Measurements from ENCODE around the gene GAS2L1.

GAS2L1 gene

GRCh38 chr22:29306175-29306834 is at the start of gene GAS2L1:
Gene GAS2L1, plus strand, starts transcription at chr22:29306650. Its CDS starts 1,456 bp downstream, at chr22:29308106.
- DNase-seq (ENCODE audit: low read depth in 2 of 3, low spot score in 1 of 3), result peak; percentile 28 to 56 (median 34)

- DNase-seq (ENCODE audit: low read depth in 2 of 3, low spot score in 1 of 3), result no peak
These were observed 48.7 kb upstream of the GAS2L1 start for GRCh38 chr22:29257751-29258181.

GRCh38 chr22:29258407-29259252 is 47.8 kb upstream of the GAS2L1 start:
- no peak for DNase-seq (ENCODE audit: low read depth in 2 of 3, low spot score in 1 of 3)

DNA sequence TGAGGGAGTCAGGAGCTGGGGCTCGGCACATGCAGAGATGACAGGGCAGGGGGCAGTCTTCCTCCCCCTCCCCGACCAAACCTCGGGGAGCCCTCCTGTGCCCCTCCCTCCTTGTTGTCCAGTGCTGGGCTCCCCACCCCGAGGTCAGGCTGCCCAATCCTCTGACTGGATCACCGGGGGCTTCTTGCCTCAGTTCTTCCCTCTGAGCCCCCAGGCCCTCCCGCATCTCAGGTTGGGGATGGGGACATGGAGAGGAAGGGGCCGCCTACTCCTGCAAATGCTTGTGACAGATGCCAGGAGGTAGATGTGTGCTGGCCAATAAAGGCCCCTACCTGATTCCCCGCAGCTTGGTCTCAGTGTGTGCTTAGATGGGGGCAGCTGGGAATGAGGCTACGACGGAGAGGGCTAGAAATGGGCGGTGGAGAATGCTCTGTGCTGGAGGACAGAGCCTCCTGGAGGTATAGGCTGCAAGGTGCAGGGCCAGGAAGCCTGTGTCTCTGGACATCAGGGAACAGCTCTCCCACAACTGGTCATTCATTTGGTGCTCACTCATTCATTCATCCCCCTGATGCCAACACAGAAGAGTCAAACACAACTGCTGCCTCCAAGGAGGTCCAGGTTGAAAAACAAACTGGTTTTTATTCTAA is 47.1 kb upstream of the GAS2L1 start:
- no peak for DNase-seq (ENCODE audit: low read depth in 2 of 3, low spot score in 1 of 3)

- DNase-seq (ENCODE audit: low read depth in 2 of 3, low spot score in 1 of 3), result no peak
These were observed 46.4 kb upstream of the GAS2L1 start for GRCh38 chr22:29260031-29260560.

GRCh38 chr22:29260601-29261315 is 45.7 kb upstream of the GAS2L1 start:
- DNase-seq (ENCODE audit: low read depth in 2 of 3, low spot score in 1 of 3), result no peak

DNA sequence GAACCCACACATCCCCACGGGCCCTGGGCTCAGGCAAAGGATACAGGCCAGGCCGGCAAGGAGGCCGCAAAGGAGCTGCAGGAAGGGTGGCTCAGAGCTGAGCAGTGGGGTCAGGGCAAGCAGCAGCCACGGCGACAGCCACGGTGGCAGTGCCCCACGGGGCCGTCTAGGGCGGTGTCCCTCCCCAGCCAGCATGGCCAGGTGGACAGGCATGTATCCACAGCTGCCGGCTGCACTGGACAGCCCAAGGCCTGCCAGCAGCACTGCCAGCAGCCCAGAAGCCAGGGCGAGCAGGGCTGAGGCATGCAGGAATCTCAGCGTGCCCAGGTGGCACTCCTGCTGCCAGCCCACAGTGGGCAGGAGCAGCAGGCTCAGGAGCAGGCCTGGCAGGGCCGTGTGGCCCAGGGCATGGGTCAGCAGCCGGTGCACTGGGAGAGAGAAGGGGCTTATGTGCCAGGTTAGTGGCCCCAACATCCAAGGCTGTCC is 42.6 kb upstream of the GAS2L1 start:
- no peak for DNase-seq (ENCODE audit: low read depth in 2 of 3, low spot score in 1 of 3)

DNA sequence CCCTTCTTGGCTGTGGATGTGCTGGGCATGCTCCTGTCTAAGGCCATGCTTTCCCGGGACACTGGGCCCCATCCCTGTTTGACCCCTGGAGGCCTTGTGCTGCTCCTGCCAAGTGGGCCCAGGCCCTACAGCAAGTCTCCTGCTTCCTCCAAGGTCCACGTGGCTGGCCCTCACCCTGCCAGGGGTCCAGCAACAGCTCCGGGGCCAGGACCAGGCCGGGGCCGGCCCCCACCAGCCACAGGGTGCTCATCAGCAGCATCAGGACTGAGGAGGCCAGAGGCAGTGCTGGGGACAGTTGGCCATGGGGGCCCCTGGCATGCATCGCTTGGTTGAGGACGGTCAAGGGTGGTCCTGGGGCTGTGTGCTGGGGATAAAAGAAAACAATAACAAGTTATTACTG is 41.1 kb upstream of the GAS2L1 start:
- no peak for DNase-seq (ENCODE audit: low read depth in 2 of 3, low spot score in 1 of 3)

- no peak for DNase-seq (ENCODE audit: low read depth in 2 of 3, low spot score in 1 of 3)
These were observed 40.5 kb upstream of the GAS2L1 start for GRCh38 chr22:29265929-29266328.

DNA sequence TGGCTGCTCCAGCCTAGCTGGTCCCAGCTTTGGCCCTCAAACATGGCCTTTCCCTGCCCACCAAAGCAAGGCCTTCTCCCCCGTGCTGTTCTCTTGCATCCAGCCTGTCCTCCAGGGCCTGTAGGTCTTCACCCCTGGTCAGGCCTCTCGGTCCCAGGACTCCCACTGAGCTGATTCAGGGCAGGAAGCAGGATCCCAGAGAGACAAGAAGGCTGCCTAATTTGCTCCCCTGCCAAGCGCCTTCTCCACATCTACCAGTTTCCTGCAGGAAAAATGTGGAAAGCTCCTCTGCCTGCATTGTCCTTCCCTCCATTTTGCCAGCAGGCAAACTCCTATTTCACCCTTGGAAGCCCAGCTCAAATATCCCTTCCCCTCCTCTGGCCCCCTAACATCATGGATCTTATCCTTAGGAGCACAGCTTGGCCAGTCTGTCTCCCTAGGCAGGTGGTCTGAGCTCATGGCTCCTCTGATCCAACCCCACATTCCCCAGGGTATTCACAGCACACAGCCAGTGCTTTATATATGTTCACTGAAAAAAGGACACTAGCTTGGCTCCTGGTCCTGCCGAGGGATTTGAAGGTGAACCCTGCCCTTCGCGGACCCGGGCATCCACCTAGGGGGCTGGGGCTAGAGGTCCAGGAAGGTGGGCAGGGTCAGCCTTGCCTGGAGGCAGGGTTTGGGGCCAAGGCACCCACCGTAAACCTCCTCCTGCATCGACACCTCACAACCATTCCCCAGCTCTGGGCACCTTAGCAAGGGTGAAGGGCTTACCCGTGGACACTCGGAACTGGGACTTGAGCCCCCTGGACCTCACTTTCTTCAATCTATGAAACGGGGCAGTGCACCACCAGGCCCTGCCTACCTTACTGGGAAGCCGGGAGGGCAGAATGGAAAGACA is 39.6 kb upstream of the GAS2L1 start:
- no peak for DNase-seq (ENCODE audit: low read depth in 2 of 3, low spot score in 1 of 3)

DNA sequence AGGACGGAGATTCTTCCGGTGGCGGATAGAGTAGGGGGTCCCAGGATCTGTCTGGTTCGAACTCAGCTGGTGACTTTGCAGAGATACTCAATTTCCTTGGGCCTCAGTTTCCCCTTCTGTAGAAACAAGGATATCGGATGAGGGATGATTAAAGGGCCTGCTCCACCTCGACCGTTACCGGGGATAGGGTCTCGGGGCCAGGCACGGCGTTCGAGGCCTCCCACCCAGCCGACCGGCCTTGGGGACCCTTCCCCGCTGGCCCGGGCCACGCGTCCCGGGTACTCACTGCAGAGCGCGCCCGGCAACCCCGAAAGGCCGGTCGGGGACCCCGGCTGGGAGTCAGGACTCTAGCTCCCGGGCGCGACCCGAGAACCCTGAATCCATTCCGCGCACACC is 39.0 kb upstream of the GAS2L1 start:
- no peak for DNase-seq (ENCODE audit: low read depth in 2 of 3, low spot score in 1 of 3)

- DNase-seq (ENCODE audit: low read depth in 2 of 3, low spot score in 1 of 3), result peak; percentile 93 to 96 (median 94)
These were observed 38.5 kb upstream of the GAS2L1 start, which contains the start of the genes EWSR1 and RHBDD3 for GRCh38 chr22:29267858-29268510. Gene EWSR1, plus strand, starts transcription at chr22:29268268. Its CDS starts 69 bp downstream, at chr22:29268337. Gene RHBDD3, minus strand, starts transcription at chr22:29267981. Its CDS starts 2,355 bp downstream, at chr22:29265626.

DNA sequence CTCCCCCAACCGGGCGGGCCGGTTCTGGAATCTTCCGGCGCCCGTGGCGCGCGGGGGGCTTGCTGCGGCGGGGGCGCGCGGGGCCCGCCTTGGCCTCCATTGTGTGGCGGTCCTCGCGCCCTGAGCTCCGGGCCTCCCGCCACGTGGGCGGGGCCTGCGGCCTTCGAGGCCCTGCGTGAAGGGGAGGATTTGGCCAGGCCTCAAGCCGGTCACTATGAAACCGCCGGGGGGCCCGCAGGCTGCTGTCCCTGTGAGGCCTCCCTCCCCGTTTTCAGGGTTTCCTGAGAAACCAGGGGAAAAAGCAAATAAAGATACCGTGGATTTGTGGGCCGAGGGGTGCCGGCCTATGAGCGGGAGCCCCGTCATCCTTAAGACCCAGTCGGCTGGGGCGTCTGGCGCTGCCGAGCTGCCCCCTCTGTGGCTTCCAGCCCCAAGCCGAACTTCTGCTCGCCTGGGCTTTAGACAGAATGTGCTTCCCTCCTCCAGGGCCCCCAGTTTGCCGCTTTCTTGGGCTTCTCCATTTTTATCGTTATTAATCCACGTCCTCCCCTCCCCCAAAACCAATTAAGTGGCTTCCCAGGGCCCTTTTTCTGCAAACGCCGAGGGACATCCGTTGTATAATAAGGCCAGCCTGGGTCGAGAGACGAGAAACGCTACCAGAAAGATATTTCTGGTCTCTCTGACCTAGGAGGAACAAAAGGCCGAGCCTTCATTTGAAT is 37.8 kb upstream of the GAS2L1 start:
- peak in 2 of 3 donors; percentile 21 to 29 for DNase-seq (ENCODE audit: low read depth in 2 of 3, low spot score in 1 of 3)

DNA sequence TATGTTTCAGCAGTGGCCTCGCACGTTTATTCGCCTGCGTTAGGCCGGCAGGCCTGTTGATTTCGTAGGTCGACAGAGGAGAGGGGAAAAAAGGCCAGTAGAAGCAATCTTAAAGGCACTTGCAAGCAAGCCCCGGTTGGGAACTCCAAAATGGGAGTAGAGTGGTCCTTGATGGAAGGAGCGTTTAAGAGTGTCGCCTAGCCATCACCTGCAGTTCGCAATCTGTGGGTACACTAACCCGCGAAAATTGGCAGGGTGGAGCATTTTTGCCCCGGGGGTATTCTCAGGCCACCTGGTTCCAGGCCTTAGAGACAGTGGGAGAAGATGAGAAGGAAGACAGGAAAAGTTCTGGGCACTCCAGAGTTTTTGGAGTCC is 37.2 kb upstream of the GAS2L1 start:
- DNase-seq (ENCODE audit: low read depth in 2 of 3, low spot score in 1 of 3), result no peak

DNA sequence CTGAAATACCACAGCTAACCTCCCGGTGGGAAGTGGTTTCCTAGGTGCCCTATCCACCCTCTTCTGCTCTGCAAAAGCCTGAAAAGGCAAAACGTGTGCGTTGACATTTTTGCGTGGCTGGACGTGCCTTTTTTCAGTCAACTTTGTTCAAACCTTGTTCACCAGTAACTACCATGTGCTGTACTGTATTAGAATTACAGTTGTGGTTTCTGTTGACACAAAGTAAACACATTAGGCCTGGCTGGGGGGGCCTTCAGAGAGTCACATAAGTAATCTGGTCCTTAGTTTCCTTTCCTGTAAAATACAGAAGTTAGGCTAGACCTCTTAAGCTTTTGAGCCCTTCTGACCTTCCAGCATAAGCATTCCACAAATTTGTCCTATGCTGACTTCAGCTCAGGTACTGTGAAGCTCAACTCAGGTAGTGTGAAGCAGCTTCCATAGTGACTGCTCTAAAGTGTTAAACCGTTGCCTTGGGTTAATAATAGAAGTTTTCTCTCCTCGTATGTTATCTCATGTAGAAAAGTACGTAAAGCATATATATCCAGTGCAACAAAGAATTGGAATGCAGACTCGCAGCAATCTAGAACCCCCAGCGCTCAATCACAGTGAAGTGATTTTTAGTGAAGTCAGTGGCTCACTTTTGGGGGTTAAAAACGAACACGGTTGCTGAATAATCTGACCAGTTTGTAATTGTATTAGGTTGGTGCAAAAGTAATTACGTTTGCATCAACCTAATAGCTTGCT is 36.5 kb upstream of the GAS2L1 start:
- DNase-seq (ENCODE audit: low read depth in 2 of 3, low spot score in 1 of 3), result no peak

DNA sequence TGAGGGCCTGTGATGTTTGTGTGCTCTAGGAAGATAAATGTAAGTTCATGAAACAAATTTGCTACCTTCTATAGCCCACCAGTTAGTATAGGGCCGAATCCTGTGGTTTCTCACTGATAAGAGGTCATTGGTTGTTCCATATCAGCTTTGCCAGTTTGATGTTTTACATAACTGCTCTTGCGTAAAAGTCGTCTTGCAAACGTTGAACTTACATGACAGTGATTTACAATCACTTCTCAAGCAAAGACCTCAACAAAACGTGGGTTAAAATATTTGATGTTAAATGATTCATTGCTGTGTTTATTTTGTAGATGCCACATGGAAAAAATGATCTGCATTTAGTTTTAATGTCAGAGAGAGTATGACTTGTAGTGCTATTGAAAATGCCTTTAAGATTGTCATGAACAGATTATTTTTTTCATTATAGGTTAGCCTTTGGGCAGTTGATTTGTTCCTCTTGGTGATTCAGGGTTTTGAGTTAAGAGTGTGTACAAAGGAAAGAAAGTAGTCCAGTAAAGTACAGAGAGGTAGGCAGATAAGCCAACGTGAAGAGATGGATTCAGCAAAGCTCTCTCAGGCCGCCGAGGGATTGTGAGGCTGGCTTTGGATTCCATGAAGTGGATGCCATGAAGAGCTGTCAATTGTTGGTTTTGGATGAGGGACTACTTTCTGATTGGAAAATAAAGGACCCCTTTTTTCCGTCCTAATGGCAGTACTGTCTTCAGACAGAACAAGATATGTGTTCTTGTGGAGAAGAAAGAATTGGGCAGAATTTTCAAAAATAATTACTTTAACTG is 35.8 kb upstream of the GAS2L1 start:
- no peak for DNase-seq (ENCODE audit: low read depth in 2 of 3, low spot score in 1 of 3)

DNA sequence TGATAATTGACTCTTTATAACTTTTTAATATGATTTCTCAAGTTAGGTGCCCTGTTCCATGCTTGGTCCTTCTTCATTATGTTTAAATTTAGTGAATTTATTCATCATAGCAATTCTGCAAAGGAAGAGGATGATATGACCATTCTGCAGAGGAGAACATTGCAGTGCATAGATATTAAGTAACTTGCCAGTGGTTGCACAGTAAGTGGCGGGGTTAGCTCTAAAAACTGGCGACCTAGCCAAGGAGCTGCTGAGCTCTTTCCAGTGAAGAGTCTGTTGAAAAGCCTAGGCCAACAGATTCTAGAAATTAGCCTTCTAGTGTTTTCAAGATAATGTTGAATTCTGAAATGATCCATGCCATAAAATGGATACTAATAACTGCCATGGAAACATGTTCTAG is 33.8 kb upstream of the GAS2L1 start:
- DNase-seq (ENCODE audit: low read depth in 2 of 3, low spot score in 1 of 3), result no peak

Measured in stimulated activated CD4-positive, alpha-beta T cell treated with anti-CD3 and anti-CD28 coated beads, Interleukin-12 subunit alpha, Interleukin-12 subunit beta, amount 100 ng/mL, for 48 hours (primary cell).